ENCODE data around the gene SNX24. TPM values are rescaled to one million over a fixed set of nuclear protein-coding genes. Genes with fewer than 3 reads are reported as not detected.

Gene SNX24
- total RNA-seq, 2 donors from 2014 or later = 20.8 to 21.7 TPM

- DNase-seq = no peak
- intact Hi-C loops (cut with DNase I, micrococcal nuclease) = loop anchor here in 1 of 2 donors (5.0 kb wide), 1 partner anchor 55 kb away; no protein-coding TSS in a partner anchor
- ATAC-seq = no peak
Measured at GRCh38 chr5:123037104-123037418, 191.6 kb downstream of the SNX24 start.

GRCh38 chr5:123039673-123040072 is 194.3 kb downstream of the SNX24 start:
- intact Hi-C loops (cut with DNase I, micrococcal nuclease) = loop anchor here in 1 of 2 donors (5.0 kb wide), 1 partner anchor 53 kb away; no protein-coding TSS in a partner anchor
- ATAC-seq (no peak), DNase-seq (no peak)

- DNase-seq (no peak), ATAC-seq (no peak)
- intact Hi-C loops (cut with DNase I, micrococcal nuclease) = no loop called here
Measured at GRCh38 chr5:123044926-123045617, 199.7 kb downstream of the SNX24 start.

GRCh38 chr5:123046222-123046621 is 200.8 kb downstream of the SNX24 start:
- ATAC-seq (no peak), DNase-seq (no peak)
- intact Hi-C loops (cut with DNase I, micrococcal nuclease) = no loop called here

- no peak for DNase-seq
- intact Hi-C loops (cut with DNase I, micrococcal nuclease) = no loop called here
- ATAC-seq = no peak
Measured at GRCh38 chr5:123047706-123048105, 202.3 kb downstream of the SNX24 start.

GRCh38 chr5:123051206-123051605 is 205.8 kb downstream of the SNX24 start:
- DNase-seq (no peak), ATAC-seq (no peak)
- intact Hi-C loops (cut with DNase I, micrococcal nuclease) = no loop called here

Other genes starting within 250 kb of the SNX24 start
- gene SNX2, start 70.5 kb upstream of the SNX24 start, total RNA-seq = 10 to 100 TPM; 52.4 to 60.5 TPM
- gene PPIC, start 191.1 kb downstream of the SNX24 start, total RNA-seq = 10 to 100 TPM; 79.8 to 86.0 TPM
- gene PRDM6, start 243.6 kb downstream of the SNX24 start, total RNA-seq = 1 to 10 TPM; 1.2 to 2.2 TPM

Measured in left colon (tissue), 2 donors.